NCI-H128 (cell line): ENCODE measurements around the gene HNRNPK.
"Not testable (repeated sequence)": the region's sequence is repeated elsewhere in the genome, so short reads cannot be mapped to it uniquely, and the experiment has no call there.

ENCODE experiments used
- DNase-seq: peaks from one replicate; lab custom pipeline; 2025; ENCODE audit not compliant: unreplicated experiment; lab: John Stamatoyannopoulos, UW

The HNRNPK gene

DNA sequence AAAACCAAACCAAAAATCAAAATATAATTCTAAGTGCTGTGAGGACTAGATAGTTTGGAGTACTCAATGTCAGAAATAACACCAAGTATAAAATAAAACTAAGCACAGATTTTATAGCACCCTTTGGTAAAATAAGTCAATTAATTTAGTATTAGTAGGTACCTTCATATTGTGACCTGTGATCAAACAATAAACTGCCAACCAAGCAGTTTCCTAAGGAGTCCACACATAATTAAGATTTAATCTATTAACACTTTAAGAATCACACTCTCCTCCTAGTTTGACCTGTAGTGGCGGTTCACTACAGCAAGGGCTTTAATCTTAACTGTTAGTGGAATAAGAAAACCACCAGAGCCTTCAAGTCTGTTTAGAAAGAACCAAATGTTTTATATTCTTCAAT, 2.8 kb downstream of the HNRNPK start:
- DNase-seq, result no peak

DNA sequence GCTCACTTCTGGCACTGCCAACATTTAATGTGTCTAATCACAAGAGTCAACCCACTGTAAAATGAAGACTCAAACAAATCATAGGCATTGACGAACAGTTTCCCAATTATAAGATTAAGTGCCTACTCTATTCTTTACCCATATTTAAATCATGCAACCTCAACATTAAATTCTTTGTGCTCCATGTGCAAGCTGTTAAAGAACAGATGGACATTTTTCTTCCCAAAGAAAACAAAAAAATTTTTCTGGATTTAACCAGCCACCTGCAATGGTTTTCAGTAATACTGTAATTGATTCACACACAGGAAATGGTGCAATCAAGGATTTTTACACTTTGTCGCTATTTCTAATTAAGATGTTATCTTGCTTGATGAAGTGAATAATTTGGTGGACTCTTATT, 3.6 kb downstream of the HNRNPK start:
- no peak for DNase-seq

DNA sequence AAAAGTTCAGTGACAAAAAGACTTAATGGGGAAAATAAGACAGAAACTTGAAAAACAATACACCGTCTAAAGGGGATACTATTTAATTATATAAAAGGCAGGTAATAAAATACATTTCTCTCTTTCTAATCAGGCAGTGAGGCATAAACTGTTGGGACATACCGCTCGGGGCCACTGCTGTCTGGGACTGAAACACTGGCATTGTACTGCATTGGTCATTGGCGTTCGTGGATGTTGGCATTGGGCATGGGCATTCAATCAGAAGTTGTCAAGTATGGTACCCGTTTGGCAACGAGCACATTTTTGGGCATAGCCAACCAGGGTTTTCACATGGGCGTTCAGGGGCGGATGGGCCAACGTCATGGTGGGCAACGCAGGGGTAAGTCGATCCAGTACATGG, 4.7 kb downstream of the HNRNPK start:
- DNase-seq, result no peak

DNA sequence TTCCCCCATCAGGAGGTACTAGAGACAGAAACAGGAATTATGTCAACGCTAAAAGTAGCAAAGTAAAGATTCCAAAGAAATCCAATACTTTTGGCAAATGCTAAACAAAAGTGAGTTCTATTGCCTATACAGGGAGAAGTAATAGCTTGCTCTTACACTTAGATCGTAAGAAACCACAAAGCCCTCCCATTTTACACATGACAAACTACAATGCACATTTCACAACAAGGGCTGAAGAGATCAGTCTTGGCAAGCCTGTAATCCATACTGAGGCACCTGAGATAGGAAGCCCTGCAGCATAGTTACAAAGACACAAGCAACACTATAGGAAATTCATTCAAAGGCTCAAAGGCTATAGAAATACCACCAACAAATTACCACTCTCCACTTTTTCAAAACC, 7.7 kb downstream of the HNRNPK start:
- DNase-seq, result no peak

DNA sequence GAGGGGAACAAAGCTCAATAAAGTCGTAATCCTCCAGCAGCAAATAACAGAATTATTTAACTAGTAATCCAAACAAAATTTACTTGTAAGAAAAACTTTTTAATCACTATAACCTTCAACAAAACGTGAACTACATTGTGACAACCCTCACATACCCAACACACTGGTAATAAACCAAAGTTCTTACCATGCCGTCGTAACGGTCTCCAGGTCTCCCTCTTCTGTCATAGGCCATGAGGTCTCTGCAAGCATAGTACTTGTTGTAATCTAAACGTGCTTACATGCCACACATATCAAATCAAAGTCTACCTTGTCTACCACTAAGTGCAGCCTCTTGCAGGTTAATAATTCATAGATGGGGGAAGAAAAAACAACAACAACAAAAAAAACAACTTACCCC, 8.5 kb downstream of the HNRNPK start:
- no peak for DNase-seq

DNA sequence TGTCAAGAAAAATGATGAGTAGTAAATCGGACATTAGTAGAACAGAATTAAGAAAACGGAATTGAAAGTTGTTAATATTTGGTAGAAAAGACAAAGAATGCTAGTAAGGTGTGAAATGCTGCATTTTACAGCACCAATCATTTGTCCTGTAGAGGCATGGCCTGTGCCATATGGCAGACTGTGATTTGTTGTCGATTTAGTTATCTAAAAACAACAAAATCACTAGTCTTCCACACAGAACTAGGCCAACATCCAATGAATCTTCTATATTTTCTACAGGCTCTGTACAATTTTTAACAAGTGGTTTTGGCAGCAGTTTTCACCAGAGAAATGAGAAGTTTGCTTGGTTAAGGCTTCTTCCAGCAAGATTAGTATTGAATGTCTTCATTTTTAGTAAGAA, 10.4 kb downstream of the HNRNPK start:
- DNase-seq, result no peak

DNA sequence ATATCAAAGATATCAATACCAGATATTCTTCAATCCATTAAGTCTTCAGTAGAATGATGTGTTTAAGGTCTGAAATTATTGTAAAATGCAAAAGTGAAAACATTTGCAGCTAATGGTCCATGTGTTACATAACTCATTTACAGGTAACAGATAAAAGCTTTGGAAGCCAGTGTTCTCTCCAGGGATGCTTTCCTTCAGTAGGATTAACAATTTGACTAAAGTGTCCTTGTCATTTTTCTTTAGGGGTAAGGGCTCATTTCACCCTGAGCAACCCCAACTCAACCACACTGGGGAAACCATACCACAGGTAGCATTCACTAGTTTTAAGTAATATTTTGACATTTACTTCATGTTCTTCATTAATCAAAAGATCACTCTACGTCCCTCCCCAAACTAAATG, 12.9 kb downstream of the HNRNPK start:
- no peak for DNase-seq

DNA sequence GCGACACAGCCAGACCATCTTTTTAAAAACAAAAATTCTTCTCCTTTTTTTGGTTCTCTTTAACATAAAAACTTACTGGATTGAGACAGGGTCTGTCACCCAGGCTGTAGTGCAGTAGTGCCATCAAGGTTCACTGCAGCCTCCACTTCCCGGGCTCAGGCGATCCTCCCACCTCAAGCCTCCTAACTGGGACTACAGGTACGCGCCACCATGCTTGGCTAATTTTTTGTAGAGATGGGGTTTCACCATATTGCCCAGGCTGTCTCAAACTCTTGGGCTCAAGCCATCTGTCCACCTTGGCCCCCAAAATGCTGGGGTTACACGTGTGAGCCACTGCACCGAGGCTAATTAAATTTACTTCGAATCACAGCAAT, 13.8 kb downstream of the HNRNPK start:
- DNase-seq, result no peak

DNA sequence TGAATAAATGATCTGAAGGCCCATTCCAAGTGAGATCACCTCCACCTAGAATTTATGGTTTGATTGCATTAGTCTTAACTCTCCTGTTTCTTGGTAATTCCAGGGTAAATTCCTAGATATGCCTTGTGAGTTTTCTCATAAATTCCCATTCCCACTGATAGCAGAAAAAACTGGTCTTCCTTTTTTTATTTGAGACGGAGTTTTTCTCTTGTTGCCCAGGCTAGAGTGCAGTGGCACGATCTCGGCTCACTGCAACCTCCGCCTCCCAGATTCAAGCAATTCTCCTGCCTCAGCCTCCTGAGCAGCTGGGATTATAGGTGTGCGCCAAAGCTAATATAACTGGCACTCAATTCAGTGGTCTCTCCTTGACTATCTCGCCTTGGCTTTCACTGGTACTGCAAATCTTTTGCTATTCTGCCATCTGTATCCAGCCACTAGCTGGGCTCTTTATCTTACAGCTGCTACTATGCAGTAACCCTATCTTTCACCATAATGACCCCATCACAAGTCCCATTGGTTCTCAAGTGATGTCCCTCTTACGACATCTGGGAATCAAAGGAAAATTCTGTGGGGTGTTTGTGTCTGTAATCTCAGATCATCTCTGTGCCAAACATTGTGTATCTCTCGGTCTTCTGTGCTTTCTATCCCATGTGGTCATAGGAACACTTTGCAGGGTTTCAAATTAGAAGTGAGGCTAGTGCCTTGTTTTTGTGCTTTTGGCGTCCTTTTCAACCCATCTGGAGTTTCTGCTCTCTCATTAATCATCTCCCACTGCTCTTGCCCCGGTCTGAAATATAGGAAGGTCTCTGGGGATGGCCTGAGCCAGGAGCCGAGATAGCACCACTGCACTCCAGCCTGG, 14.4 kb downstream of the HNRNPK start:
- DNase-seq, result no peak

DNA sequence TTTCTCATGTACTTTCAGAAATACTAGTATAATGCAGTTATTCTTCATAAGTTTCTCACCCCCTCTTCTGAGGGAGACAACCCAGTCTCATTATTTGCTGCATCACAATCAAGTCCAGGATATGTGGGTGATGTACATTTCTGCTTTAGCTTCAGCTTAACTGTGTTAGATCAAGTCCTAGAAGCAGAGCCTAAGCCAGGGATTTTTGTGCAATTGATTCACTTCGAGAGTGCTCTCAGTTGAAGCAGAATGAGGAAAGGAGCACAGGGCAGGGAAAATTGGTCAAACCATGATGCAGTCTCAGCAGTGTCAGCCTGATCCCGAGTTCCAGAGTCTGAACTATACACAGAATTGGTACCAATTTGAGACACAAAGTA, 15.1 kb downstream of the HNRNPK start:
- DNase-seq, result no peak

DNA sequence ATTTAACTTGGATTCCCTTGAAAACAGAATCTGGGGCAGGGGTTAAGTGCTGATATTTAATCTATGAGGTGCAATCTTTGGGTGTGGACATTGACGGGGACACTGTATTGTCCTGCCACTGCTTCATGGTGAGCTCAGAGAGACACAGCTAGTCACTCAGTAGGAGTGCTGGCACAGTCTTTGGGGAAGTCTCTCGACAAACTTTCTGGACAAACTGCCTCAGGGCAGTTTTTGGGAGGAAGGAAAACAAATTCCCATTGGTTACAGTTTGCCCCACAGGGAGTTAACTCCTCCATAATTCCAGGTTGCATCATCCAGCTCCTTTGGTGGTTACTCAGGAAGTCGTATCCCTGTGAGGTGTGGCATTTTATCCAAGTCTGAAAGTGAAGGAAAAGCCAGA, 17.9 kb downstream of the HNRNPK start:
- DNase-seq, result no peak

DNA sequence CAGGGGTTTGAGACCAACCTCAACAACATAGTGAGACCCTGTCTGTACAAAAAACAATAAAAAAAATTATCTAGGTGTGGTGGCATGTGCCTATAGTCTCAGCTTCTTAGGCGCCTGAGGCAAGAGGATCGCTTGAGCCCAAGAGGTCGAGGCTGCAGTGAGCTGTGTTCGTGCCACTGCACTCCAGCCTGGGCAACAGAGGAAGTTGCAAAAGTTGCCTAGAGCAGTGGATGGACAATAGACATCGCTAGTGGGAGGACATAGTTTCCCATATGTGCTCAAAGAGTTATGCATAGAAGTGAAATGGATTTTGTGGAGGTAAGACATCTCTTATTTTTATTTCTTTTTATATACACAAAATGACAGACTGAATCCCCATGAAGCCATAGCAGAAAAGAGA, 19.0 kb downstream of the HNRNPK start:
- no peak for DNase-seq

DNA sequence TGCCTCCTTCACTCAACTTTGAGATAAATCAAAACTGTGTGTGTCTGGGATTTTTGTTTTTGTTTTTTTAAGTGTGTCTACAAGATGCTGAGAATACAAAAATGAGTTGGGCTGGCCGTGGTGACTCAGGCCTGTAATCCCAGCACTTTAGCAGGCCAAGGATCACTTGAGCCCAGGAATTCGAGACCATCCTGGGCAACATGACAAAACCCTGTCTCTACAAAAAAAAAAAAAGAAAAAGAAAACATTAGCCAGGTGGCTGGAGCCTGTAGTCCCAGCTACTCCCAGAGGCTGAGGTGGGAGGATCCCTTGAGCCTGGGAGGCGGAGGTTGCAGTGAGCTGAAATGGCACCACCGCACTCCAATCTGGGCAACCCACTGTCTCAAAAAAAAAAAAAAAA, 21.0 kb downstream of the HNRNPK start:
- no peak for DNase-seq

DNA sequence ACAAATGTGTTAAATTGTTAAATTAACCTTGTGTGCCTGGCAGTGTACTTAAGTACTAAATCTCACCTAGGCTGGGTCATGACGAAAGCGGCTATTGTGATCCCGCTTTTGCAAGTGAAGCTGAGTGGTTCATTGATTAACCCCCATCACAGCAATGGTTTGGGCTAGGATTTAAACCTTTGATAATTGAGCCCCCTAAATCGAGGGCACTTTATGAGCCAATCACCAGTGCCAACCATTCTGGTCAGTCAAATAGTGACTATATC, 22.8 kb downstream of the HNRNPK start:
- no peak for DNase-seq

DNA sequence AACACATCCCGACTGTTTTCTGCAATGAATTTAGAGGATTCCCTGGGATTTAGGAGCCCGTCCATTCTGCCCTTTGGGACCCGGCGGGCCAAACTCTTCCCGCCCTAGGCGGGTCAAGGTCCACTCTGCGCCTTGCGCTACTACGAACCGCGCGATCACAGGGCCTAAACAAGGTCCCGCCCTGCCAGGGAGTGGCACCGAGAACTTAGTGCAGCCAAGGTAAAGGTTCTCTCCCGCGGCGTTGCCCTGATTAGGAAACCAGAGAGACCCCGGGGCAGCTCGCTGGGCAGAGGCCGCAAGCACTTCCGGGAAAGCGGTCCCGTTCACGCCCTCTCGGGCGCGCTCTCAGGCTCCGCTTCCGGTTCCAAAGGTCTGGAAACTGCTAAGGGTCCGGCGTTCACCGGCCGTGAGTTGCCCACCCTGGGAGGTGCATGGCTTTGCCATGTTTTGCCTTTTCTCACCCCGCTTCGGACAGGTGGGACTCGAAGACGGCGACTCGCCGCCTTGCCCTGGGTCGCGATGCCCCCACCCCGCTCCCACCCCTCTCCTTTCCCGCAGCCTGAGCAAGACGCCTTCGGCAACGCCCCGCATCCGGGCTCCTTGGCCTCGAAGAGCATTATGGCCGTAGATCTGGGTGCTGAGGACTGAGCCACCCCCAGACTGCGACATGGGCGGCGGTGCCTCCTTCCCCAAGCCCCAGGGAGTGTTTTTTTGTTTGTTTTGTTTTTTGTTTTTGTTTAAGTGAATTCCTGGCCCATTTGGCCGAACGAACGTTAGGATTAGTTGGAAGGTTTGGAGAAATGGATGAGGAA, 23.4 kb downstream of the HNRNPK start:
- no peak for DNase-seq

DNA sequence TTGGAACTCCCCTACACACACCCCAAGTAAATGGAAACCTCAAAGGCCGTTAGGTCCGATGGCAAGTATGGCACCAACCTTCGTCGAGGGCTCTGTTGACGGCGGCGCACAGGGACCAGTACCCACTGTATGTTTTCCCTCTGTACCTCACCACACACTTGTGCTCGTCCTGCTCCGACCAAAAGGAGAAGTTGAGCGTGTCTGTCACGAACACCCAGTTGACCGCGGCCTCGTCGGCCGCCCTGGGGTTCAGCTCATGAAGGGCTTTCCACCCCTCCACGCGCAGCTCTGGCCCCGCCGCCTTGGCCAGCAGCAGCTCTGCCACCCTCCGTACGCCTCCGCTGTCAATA, 24.0 kb downstream of the HNRNPK start:
- no peak for DNase-seq

DNA sequence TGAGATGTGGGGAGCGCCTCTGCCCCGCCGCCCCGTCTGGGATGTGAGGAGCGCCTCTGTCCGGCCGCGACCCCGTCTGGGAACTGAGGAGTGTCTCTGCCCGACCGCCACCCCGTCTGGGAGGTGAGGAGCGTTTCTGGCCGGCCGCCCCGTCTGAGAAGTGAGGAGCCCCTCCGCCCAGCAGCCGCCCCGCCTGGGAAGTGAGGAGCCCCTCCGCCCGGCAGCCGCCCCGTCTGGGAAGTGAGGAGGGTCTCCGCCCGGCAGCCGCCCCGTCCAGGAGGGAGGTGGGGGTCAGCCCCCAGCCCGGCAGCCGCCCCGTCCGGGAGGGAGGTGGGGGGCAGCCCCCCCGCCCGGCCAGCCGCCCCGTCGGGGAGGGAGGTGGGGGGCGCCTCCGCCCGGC, 31.9 kb downstream of the HNRNPK start:
- DNase-seq, result not testable (repeated sequence)

DNA sequence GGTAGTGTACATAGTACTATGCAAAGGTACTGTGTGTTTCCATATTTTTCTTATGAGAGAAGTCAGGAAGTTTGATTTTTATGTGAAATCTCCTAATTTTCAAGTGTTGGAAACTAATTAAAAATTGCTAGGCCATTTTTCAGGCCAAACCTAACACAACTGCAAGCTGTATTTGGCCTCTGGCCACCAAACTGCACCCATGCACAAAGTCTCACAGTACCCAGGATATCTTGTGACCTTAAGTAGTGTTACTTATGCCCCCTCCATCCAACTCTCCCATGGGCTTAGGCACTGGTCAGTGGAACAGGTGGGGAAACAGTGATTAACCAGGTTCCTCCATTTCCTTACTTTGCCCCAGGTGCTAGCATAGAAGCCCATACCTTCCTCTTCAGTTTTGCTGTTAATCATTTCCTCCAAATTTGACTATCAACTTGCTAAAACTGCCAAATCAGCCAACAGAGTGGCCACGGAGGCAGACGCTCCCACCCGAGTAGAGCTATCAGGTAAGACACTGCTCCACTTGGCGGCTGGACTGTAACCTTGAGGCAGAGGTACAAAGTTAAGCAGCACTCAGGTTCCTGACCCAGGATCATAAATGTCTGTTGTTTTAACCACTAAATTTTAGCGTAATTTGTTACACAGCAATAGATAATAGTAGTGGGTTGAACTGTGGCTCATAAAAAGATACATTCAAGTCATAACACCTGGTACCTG, 39.3 kb downstream of the HNRNPK start:
- DNase-seq, result no peak

DNA sequence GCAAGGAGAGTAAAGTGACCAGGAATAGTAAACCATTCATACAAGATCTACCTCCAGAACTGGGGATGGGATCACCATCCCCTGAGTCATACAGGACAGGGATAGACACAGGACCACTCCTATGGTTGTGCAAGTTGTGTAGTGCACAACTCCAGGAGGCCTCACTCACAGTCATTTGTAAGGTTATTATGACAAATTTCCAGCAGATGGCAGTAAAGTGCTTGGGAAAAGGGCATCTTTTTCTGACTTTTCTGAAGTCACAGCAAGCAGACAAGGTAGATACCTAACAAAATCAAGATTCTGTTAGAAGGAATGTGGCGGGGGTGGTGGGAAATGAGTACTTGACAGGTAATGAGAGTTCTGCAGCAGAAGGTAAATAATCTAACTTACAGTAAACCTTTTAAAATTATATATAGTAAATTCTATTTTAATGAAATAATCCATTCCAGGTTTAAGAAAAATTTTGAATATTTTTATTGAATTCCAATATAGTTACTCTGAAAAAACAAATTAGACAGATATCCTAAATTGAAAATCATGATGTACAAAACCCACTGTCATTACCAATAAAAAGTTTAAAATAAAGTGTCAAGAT, 42.1 kb downstream of the HNRNPK start:
- peak; percentile 79 for DNase-seq

DNA sequence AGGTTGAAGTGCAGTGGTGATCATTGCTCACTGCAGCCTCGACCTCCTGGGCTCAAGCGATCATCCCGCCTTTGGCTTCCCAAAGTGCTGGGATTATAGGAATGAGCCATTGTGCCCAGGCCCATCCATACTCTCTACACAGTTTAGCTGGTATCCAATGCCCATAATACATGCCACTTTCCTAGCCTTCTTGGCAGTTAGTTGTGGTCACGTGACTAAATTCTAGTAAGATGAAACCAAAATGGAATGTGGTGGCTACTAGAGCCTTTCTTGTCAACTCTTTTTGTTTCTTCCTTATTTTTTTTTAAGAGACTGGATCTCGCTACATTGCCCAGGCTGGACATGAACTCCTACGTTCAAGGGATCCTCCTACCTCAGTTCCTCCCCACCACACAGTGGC, 43.5 kb downstream of the HNRNPK start:
- DNase-seq, result no peak

DNA sequence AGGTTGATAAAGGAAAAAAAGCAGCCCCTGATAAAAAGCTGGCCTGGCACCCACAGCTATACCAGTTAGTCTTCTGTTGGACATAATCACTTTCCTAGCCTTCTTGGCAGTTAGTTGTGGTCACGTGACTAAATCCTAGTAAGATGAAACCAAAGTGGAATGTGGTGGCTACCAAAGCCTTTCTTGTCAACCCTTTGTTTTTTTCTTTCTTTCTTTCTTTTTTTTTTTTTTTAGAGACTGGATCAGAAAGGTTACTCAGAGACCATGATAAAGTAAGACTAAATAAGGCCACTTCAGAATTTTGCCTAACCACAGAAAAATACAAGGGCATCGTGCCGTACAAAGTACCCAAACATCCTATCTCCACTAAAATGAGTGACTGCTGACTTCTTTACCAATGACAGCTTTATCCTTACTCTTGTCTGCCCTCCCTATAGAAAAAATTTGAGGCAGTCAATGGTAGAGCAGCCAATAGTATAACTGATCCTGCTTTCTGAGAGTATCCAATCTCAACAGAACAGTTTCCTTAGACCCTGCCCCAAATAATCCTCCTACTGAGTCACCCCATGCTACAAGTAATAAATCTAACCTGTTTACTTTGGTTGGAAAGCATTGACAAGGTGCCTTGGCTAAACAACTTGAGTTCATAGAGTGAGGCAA, 44.6 kb downstream of the HNRNPK start:
- DNase-seq, result no peak
